ENCODE data around the gene NUCB2. TPM values are rescaled to one million over a fixed set of nuclear protein-coding genes. Genes with fewer than 3 reads are reported as not detected.
A peak's percentile ranks its signal among the peaks of the same experiment; 100 is the strongest.

NUCB2 gene
- total and polyA plus RNA-seq, 2 donors: 198 to 374 TPM

- no peaks in the 10 kb centered on the region for H3K27me3 ChIP-seq (ENCODE audit: control insufficient read depth in 2 of 2, insufficient read depth in 1 of 2, low read length in 1 of 2)
- DNase-seq (ENCODE audit: low read depth in 6 of 9, low spot score in 9 of 9): peak in 3 of 9 donors; percentile 19 to 53 (median 26)
- 81% methylated on average over 4 of the region's 4 CpGs for WGBS
- peaks cover 44 to 66% of the 10 kb centered on the region in 2 donors for H3K36me3 ChIP-seq (ENCODE audit: control insufficient read depth in 2 of 2, insufficient read depth in 2 of 2, low read length in 1 of 2)
- no peak overlapping the region for H3K4me3 ChIP-seq (ENCODE audit: low read length in 2 of 2)
- H3K9me3 ChIP-seq (ENCODE audit: control insufficient read depth in 2 of 2, insufficient read depth in 1 of 2, low read length in 1 of 2): no peaks in the 10 kb centered on the region
- H3K27ac ChIP-seq (ENCODE audit: low read depth in 1 of 2, low read length in 1 of 2): no peak overlapping the region
- no peaks in the 10 kb centered on the region for H3K4me1 ChIP-seq (ENCODE audit: control insufficient read depth in 2 of 2, insufficient read depth in 2 of 2, low read length in 2 of 2)
Observed at GRCh38 chr11:17333799-17334586, 57.5 kb downstream of the NUCB2 start.

- H3K4me1 ChIP-seq (ENCODE audit: control insufficient read depth in 2 of 2, insufficient read depth in 2 of 2, low read length in 2 of 2): no peaks in the 10 kb centered on the region
- no peak overlapping the region for H3K4me3 ChIP-seq (ENCODE audit: low read length in 2 of 2)
- no peaks in the 10 kb centered on the region for H3K9me3 ChIP-seq (ENCODE audit: control insufficient read depth in 2 of 2, insufficient read depth in 1 of 2, low read length in 1 of 2)
- no peak overlapping the region for H3K27ac ChIP-seq (ENCODE audit: low read depth in 1 of 2, low read length in 1 of 2)
- no peaks in the 10 kb centered on the region for H3K27me3 ChIP-seq (ENCODE audit: control insufficient read depth in 2 of 2, insufficient read depth in 1 of 2, low read length in 1 of 2)
- WGBS: 100% methylated on average over 2 of the region's 2 CpGs
- no peak for DNase-seq (ENCODE audit: low read depth in 6 of 9, low spot score in 9 of 9)
- peaks cover 7 to 14% of the 10 kb centered on the region in 2 donors for H3K36me3 ChIP-seq (ENCODE audit: control insufficient read depth in 2 of 2, insufficient read depth in 2 of 2, low read length in 1 of 2)
Observed at GRCh38 chr11:17343257-17343656, 66.7 kb downstream of the NUCB2 start.

- H3K9me3 ChIP-seq (ENCODE audit: control insufficient read depth in 2 of 2, insufficient read depth in 1 of 2, low read length in 1 of 2): no peaks in the 10 kb centered on the region
- H3K27me3 ChIP-seq (ENCODE audit: control insufficient read depth in 2 of 2, insufficient read depth in 1 of 2, low read length in 1 of 2): no peaks in the 10 kb centered on the region
- no peak overlapping the region for H3K4me3 ChIP-seq (ENCODE audit: low read length in 2 of 2)
- no peak for DNase-seq (ENCODE audit: low read depth in 6 of 9, low spot score in 9 of 9)
- peaks cover 6 to 12% of the 10 kb centered on the region in 2 donors for H3K36me3 ChIP-seq (ENCODE audit: control insufficient read depth in 2 of 2, insufficient read depth in 2 of 2, low read length in 1 of 2)
- H3K27ac ChIP-seq (ENCODE audit: low read depth in 1 of 2, low read length in 1 of 2): no peak overlapping the region
- H3K4me1 ChIP-seq (ENCODE audit: control insufficient read depth in 2 of 2, insufficient read depth in 2 of 2, low read length in 2 of 2): no peaks in the 10 kb centered on the region
- 95% methylated on average over 1 of the region's 1 CpG for WGBS
Observed at GRCh38 chr11:17343907-17344306, 67.4 kb downstream of the NUCB2 start.

GRCh38 chr11:17347676-17348075 lies 71.1 kb downstream of the NUCB2 start:
- peaks cover 0 to 20% of the 10 kb centered on the region in 2 donors for H3K27me3 ChIP-seq (ENCODE audit: control insufficient read depth in 2 of 2, insufficient read depth in 1 of 2, low read length in 1 of 2)
- peaks cover 3 to 17% of the 10 kb centered on the region in 2 donors for H3K36me3 ChIP-seq (ENCODE audit: control insufficient read depth in 2 of 2, insufficient read depth in 2 of 2, low read length in 1 of 2)
- no peaks in the 10 kb centered on the region for H3K9me3 ChIP-seq (ENCODE audit: control insufficient read depth in 2 of 2, insufficient read depth in 1 of 2, low read length in 1 of 2)
- H3K4me1 ChIP-seq (ENCODE audit: control insufficient read depth in 2 of 2, insufficient read depth in 2 of 2, low read length in 2 of 2): peaks cover 7 to 17% of the 10 kb centered on the region in 2 donors
- no peak overlapping the region for H3K4me3 ChIP-seq (ENCODE audit: low read length in 2 of 2)
- H3K27ac ChIP-seq (ENCODE audit: low read depth in 1 of 2, low read length in 1 of 2): no peak overlapping the region
- 95% methylated on average over 1 of the region's 1 CpG for WGBS
- no peak for DNase-seq (ENCODE audit: low read depth in 6 of 9, low spot score in 9 of 9)

GRCh38 chr11:17350455-17351171 lies 74.1 kb downstream of the NUCB2 start:
- peaks cover 0 to 34% of the 10 kb centered on the region in 2 donors for H3K27me3 ChIP-seq (ENCODE audit: control insufficient read depth in 2 of 2, insufficient read depth in 1 of 2, low read length in 1 of 2)
- H3K4me1 ChIP-seq (ENCODE audit: control insufficient read depth in 2 of 2, insufficient read depth in 2 of 2, low read length in 2 of 2): peaks cover 7 to 31% of the 10 kb centered on the region in 2 donors
- 97% methylated on average over 7 of the region's 7 CpGs for WGBS
- no peak overlapping the region for H3K4me3 ChIP-seq (ENCODE audit: low read length in 2 of 2)
- no peak for DNase-seq (ENCODE audit: low read depth in 6 of 9, low spot score in 9 of 9)
- H3K27ac ChIP-seq (ENCODE audit: low read depth in 1 of 2, low read length in 1 of 2): no peak overlapping the region
- H3K36me3 ChIP-seq (ENCODE audit: control insufficient read depth in 2 of 2, insufficient read depth in 2 of 2, low read length in 1 of 2): peaks cover 0 to 10% of the 10 kb centered on the region in 2 donors
- no peaks in the 10 kb centered on the region for H3K9me3 ChIP-seq (ENCODE audit: control insufficient read depth in 2 of 2, insufficient read depth in 1 of 2, low read length in 1 of 2)

GRCh38 chr11:17351172-17351509 lies 74.6 kb downstream of the NUCB2 start:
- peaks cover 0 to 7% of the 10 kb centered on the region in 2 donors for H3K36me3 ChIP-seq (ENCODE audit: control insufficient read depth in 2 of 2, insufficient read depth in 2 of 2, low read length in 1 of 2)
- DNase-seq (ENCODE audit: low read depth in 6 of 9, low spot score in 9 of 9): no peak
- H3K4me1 ChIP-seq (ENCODE audit: control insufficient read depth in 2 of 2, insufficient read depth in 2 of 2, low read length in 2 of 2): peaks cover 7 to 31% of the 10 kb centered on the region in 2 donors
- H3K9me3 ChIP-seq (ENCODE audit: control insufficient read depth in 2 of 2, insufficient read depth in 1 of 2, low read length in 1 of 2): no peaks in the 10 kb centered on the region
- H3K4me3 ChIP-seq (ENCODE audit: low read length in 2 of 2): peak overlapping the region; percentile 49 to 56
- H3K27me3 ChIP-seq (ENCODE audit: control insufficient read depth in 2 of 2, insufficient read depth in 1 of 2, low read length in 1 of 2): peaks cover 0 to 34% of the 10 kb centered on the region in 2 donors
- H3K27ac ChIP-seq (ENCODE audit: low read depth in 1 of 2, low read length in 1 of 2): no peak overlapping the region
- 23% methylated on average over 12 of the region's 12 CpGs for WGBS

GRCh38 chr11:17351510-17352176 lies 75.1 kb downstream of the NUCB2 start, which contains the start of gene NCR3LG1:
Gene NCR3LG1 (plus strand): TSS chr11:17351800. CDS start chr11:17351970, 170 bp downstream.
- H3K36me3 ChIP-seq (ENCODE audit: control insufficient read depth in 2 of 2, insufficient read depth in 2 of 2, low read length in 1 of 2): peaks cover 1 to 5% of the 10 kb centered on the region in 2 donors
- DNase-seq (ENCODE audit: low read depth in 6 of 9, low spot score in 9 of 9): peak in 6 of 9 donors; percentile 17 to 73 (median 40)
- H3K27me3 ChIP-seq (ENCODE audit: control insufficient read depth in 2 of 2, insufficient read depth in 1 of 2, low read length in 1 of 2): peaks cover 0 to 34% of the 10 kb centered on the region in 2 donors
- peaks cover 7 to 31% of the 10 kb centered on the region in 2 donors for H3K4me1 ChIP-seq (ENCODE audit: control insufficient read depth in 2 of 2, insufficient read depth in 2 of 2, low read length in 2 of 2)
- H3K27ac ChIP-seq (ENCODE audit: low read depth in 1 of 2, low read length in 1 of 2): peak within 1 kb of the TSS in 1 of 2 donors; percentile 15
- no peaks in the 10 kb centered on the region for H3K9me3 ChIP-seq (ENCODE audit: control insufficient read depth in 2 of 2, insufficient read depth in 1 of 2, low read length in 1 of 2)
- peak within 1 kb of the TSS; percentile 49 to 56 for H3K4me3 ChIP-seq (ENCODE audit: low read length in 2 of 2)
- under 1% methylated on average over 61 of the region's 61 CpGs for WGBS

- peaks cover 0 to 34% of the 10 kb centered on the region in 2 donors for H3K27me3 ChIP-seq (ENCODE audit: control insufficient read depth in 2 of 2, insufficient read depth in 1 of 2, low read length in 1 of 2)
- peaks cover 4 to 5% of the 10 kb centered on the region in 2 donors for H3K36me3 ChIP-seq (ENCODE audit: control insufficient read depth in 2 of 2, insufficient read depth in 2 of 2, low read length in 1 of 2)
- H3K4me3 ChIP-seq (ENCODE audit: low read length in 2 of 2): peak overlapping the region; percentile 49 to 56
- no peaks in the 10 kb centered on the region for H3K9me3 ChIP-seq (ENCODE audit: control insufficient read depth in 2 of 2, insufficient read depth in 1 of 2, low read length in 1 of 2)
- WGBS: under 1% methylated on average over 69 of the region's 69 CpGs
- H3K4me1 ChIP-seq (ENCODE audit: control insufficient read depth in 2 of 2, insufficient read depth in 2 of 2, low read length in 2 of 2): peaks cover 7 to 31% of the 10 kb centered on the region in 2 donors
- peak in 6 of 9 donors; percentile 22 to 62 (median 32) for DNase-seq (ENCODE audit: low read depth in 6 of 9, low spot score in 9 of 9)
- H3K27ac ChIP-seq (ENCODE audit: low read depth in 1 of 2, low read length in 1 of 2): peak overlapping the region in 1 of 2 donors; percentile 50
Observed at GRCh38 chr11:17352950-17353820, 76.6 kb downstream of the NUCB2 start.

All from thymus (tissue), 11 donors.